Lower leg skin (tissue), 4 donors: ENCODE results near the gene TXNL4A. TPM values are rescaled to one million over a fixed set of nuclear protein-coding genes. Genes with fewer than 3 reads are reported as not detected.
A peak's percentile ranks its signal among the peaks of the same experiment; 100 is the strongest.

Source experiments
- DNase-seq, 2 donors: peaks; one replicate each; pipeline ENCODE4 v3.0.0-alpha.2; 2019; ENCODE audit warnings: low spot score in 2 of 2
- H3K4me3 ChIP-seq: fragments of 200-600 bp; sonication (generic); 2 replicates; pipeline ENCODE4 v1.5.1; 2017; ENCODE audit warnings: mild to moderate bottlenecking, low read depth; ENCODE audit not compliant: poor library complexity, severe bottlenecking
- CTCF ChIP-seq, 3 donors: fragments of 450-650 bp; IDR thresholded peaks; one replicate each; pipeline ENCODE4 v1.5.1; 2016; ENCODE audit warnings: antibody characterized with exemption in 3 of 3, mild to moderate bottlenecking in 3 of 3, moderate library complexity in 2 of 3
- POLR2A ChIP-seq, 2 donors: fragments of 450-650 bp; IDR thresholded peaks; one replicate each; pipeline ENCODE4 v1.6.1; 2016 to 2017; ENCODE audit warnings: antibody characterized with exemption in 2 of 2, mild to moderate bottlenecking in 1 of 2, moderate library complexity in 1 of 2
- WGBS, 2 donors: methylation state at CpG; one replicate each; pipeline ENCODE4 v1.1.5; 2018; 5-methylcytosine and 5-hydroxymethylcytosine counted together
- intact Hi-C: fragments of 100-400 bp; cut with DNase I; formaldehyde crosslinking; loops from one replicate; pipeline ENCODE4 v1.15.0; 2023; ENCODE audit warnings: low total_unique reads
- total RNA-seq, 4 donors: library from RNA; depleted of rRNA; stranded (reverse); fragments of >200 nt; gene quantifications; one replicate each; pipeline ENCODE4 v1.1.0, GENCODE V29; 2016

Gene TXNL4A
- total RNA-seq, 4 donors from 2014 or later: 12.6 to 49.9 (median 24.0) TPM

GRCh38 chr18:79940814-79941472 is 47.4 kb downstream of the TXNL4A start:
- peak in 1 of 2 donors; percentile 79 for DNase-seq
- WGBS, 2 donors: 80 to 87% methylated on average over 15 to 17 of the region's 17 CpGs
- intact Hi-C loops: no loop called here
- H3K4me3 ChIP-seq: no peak overlapping the region
- TF ChIP-seq POLR2A (IDR thresholded peaks at IDR 0.05) (no peak), CTCF (IDR thresholded peaks at IDR 0.05) (no peak)

GRCh38 chr18:79940126-79940813 is 48.1 kb downstream of the TXNL4A start:
- intact Hi-C loops: no loop called here
- no peak for TF ChIP-seq POLR2A (IDR thresholded peaks at IDR 0.05)
- TF ChIP-seq CTCF (IDR thresholded peaks at IDR 0.05): no peak
- peak in 1 of 2 donors; percentile 57 for DNase-seq
- WGBS, 2 donors: 85 to 91% methylated on average over 18 of the region's 18 CpGs
- H3K4me3 ChIP-seq: no peak overlapping the region

GRCh38 chr18:79939096-79939495 is 49.3 kb downstream of the TXNL4A start:
- WGBS, 2 donors: 49% methylated on average over 5 of the region's 5 CpGs
- intact Hi-C loops: loop anchor here (10.0 kb wide), 1 partner anchor 144 kb away; the partner anchor contains the start of gene KCNG2
- TF ChIP-seq POLR2A (IDR thresholded peaks at IDR 0.05): no peak
- no peak for TF ChIP-seq CTCF (IDR thresholded peaks at IDR 0.05)
- H3K4me3 ChIP-seq: no peak overlapping the region
- DNase-seq: peak in 1 of 2 donors; percentile 40

GRCh38 chr18:79938196-79938595 is 50.2 kb downstream of the TXNL4A start:
- no peak overlapping the region for H3K4me3 ChIP-seq
- DNase-seq: peak in 1 of 2 donors; percentile 49
- WGBS, 2 donors: 89 to 94% methylated on average over 9 of the region's 9 CpGs
- intact Hi-C loops: loop anchor here (10.0 kb wide), 1 partner anchor 143 kb away; the partner anchor contains the start of gene KCNG2
- no peak for TF ChIP-seq CTCF (IDR thresholded peaks at IDR 0.05)
- no peak for TF ChIP-seq POLR2A (IDR thresholded peaks at IDR 0.05)

- no peak for TF ChIP-seq POLR2A (IDR thresholded peaks at IDR 0.05)
- no peak for TF ChIP-seq CTCF (IDR thresholded peaks at IDR 0.05)
- intact Hi-C loops: loop anchor here (10.0 kb wide), 1 partner anchor 142 kb away; the partner anchor contains the start of gene KCNG2
- WGBS, 2 donors: 95 to 96% methylated on average over 25 of the region's 25 CpGs
- peak in 1 of 2 donors; percentile 39 for DNase-seq
- no peak overlapping the region for H3K4me3 ChIP-seq
Measured at GRCh38 chr18:79937103-79937860, 51.1 kb downstream of the TXNL4A start.
